Stimulated activated CD4-positive, alpha-beta T cell treated with anti-CD3 and anti-CD28 coated beads, Interleukin-12 subunit alpha, Interleukin-12 subunit beta, amount 100 ng/mL, for 4 hours (primary cell): ENCODE results near the gene GLRX5.

Experiments
- DNase-seq: peaks from one replicate; pipeline ENCODE4 v3.0.0-alpha.2; 2020

Gene GLRX5

GRCh38 chr14:95518045-95518751 lies 16.7 kb upstream of the GLRX5 start:
- DNase-seq = no peak

GRCh38 chr14:95519699-95520098 lies 15.2 kb upstream of the GLRX5 start:
- DNase-seq = peak; percentile 55

DNA sequence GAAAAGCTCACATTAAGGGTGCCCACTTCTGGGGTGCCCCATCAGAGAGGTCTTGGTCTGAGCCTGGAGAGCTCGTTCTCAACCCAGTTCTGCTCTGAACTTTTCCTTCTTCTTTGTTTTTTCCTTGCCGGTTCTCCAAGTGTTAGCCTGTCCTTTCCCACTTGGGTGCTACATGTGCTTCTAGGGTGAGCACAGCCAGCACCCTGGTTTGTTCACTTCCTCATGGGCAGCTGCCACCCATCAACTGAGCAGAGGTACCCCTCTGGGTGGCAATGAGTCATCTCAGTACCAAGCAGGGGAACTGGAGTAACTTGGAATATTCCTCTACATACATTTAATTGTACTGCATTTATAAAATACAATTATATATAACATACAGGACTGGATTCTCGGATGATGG lies 14.5 kb upstream of the GLRX5 start:
- no peak for DNase-seq

- no peak for DNase-seq
These were observed 13.8 kb upstream of the GLRX5 start for GRCh38 chr14:95521001-95521400.

DNA sequence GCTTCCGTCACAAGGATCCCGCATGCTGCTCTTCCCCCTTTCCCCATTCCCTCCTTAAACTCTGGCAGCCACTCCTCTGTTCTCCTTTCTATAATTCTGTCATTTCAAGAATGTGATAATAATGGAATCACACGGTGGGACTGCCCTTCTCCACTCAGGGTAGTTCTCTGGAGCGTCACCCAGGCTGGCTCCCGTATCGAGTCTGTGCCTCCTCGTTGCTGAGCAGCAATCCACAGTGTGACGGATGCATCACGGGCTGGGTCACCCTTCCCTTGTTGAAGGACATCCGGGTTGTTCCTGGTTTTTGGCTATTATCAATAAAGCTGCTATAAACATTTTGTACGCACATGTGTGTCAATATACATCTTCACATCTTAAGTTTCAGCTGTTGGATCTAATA lies 12.7 kb upstream of the GLRX5 start:
- no peak for DNase-seq

GRCh38 chr14:95522556-95522955 lies 12.3 kb upstream of the GLRX5 start:
- no peak for DNase-seq

DNA sequence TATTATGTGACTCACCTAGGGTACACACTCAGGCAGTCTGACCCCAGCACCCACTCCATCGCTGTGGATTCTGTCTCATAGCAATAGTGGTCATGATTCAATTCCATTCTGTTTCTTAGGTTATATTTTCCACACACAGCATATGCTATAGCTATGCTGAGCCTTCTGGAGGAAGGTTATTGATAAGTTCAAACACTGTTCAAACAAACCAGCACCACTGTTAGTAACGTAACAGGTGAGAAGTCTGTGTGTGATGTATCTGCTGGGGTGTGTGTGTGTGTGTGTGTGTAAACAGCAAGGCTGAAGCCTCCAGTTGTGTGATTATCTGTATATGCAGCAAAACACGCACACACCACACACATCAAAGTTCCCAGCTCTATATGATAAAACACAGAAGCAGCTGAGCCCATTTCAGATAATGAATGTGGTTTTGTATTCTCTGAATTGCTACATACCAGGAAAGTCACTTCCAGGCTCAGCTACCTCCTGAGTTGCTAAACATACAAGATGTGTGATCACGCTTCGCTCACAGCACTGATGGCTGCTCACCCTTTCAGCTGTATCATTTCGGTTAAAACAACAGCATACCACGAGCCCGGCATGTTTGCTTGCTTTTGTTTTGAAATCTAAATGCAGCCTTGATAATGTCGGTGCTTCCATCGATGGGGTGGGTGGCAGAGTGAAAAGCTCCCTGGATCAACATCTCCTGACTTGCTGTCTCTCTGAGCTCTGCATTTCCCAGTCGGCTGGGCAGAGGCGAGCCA lies 11.6 kb upstream of the GLRX5 start:
- DNase-seq = no peak

DNA sequence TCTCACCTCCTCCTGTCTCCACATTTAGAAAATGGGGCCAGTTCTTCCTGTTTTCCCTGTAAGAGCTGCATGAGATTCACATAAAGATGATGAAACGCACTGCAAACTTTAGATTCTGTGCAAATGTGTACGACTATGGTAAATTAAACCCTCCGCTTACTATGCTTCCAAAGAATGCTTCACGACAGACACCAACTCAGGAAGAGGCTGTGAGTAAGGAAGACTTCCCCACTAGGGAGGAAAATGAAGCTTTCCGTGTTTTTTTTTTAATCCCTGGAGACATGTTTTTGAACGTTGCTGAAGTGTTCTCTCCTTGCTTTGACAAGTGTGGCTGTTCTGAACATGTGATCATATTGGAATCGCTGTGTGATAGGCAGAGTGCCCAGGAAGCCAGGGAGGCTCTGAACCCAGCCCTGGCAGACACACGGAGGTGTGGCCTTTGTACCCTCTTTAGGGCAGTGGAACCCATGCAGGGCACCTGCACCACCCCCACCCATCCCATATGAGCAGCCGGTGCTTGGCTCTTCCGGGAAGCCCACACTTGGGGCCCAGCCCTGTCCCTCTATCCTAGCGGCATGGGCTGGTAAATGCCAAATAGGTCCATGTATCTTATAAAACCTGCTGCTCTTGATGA lies 10.9 kb upstream of the GLRX5 start:
- DNase-seq = no peak

DNA sequence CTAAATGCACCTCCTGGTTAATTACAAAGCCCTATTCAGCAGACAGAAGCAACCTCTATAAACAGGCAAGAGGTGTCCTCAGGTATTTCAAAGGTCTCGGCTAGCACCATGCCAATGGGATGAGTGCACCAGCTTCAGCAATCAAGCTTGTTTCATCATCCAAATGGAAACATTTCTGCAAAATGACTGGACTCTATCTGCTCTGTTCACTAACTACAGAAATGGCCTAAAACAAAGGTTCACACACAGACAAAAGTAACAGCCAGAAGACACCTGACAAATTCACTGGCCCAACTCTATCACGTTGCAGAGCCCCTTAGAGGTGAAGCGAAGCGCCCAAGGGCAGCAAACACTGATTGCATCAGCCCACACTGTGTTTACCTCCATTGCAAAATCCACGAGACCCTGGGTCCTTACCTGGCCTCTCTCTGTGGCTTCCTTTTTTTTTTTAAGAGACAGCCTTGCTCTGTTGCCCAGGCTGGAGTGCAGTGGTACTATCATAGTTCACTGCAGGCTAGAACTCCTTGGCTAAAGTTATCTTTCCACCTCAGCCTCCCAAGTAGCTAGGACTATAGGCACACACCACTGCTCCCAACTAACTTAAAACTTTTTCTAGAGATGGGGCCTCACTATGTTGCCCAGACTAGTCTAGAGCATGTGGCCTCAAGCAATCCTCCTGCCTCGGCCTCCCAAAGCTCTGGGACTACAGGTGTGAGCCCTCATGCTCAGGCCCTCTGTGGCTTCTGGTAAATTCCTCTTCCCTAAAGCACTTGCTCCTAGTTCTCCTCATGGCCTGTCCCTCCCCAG lies 9.9 kb upstream of the GLRX5 start:
- DNase-seq = no peak

DNA sequence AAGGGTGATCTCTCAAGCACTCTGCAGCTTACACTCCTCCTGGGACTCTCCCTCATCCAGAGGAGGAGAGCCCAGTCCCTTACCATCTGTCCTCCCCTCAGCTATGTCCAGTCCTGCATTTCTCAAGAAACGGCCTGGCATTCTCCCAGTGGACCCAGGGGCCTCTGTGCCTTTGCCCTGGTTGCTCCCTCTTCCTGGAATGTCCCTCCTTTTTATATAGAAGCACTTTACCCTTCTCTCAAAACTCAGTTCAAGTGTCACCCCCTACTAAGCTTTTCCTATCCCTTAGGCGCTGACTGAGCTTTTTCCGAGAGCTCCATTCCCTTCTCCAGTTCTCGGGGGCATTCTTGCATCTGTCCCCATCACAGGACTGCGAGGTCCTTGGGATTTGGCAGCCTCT lies 8.9 kb upstream of the GLRX5 start:
- no peak for DNase-seq

DNA sequence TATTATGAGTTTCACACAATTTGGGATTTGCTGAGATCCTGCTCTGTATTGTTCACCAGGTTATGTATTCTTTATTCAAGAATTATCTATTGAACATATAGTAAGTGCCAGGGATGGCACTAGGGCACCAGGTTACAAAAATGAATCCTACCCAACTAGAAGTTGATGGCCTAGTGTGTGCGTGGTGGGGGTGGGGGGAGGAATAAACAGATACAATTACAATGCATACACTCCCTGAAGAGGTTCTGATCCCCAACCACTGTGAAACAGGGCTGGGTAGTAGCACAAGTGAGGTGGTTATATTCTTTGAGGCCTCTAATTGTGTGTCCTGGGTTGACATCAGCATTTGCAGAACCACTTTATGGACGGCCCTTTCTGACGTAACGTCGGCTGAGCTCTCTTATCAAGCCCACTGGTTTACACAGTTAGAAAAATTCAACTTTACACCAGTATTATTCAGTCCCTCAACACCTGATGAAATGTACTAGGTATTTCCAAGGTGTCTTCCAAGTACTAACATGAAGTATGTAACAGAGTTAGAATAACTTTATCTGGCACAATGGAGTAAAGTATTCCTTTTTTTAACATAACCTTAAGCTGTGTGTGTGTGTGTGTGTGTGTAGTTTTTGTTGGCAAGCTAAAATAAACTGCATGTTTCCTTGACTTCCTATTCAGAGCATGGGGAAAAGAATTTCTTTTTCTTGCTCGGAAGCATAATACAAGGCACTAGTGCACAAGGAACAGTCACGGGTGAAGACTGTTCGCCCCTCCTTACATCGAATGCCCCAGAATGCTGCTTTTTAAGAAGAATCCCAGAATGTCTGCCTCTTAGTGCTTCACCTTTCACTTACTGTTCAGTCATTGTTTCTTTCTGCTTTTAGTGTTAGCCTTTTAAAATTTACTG lies 8.1 kb upstream of the GLRX5 start:
- DNase-seq = no peak

- DNase-seq = peak; percentile 41
These were observed 7.4 kb upstream of the GLRX5 start for GRCh38 chr14:95527387-95528002.

GRCh38 chr14:95529216-95529615 lies 5.6 kb upstream of the GLRX5 start:
- DNase-seq = no peak

DNA sequence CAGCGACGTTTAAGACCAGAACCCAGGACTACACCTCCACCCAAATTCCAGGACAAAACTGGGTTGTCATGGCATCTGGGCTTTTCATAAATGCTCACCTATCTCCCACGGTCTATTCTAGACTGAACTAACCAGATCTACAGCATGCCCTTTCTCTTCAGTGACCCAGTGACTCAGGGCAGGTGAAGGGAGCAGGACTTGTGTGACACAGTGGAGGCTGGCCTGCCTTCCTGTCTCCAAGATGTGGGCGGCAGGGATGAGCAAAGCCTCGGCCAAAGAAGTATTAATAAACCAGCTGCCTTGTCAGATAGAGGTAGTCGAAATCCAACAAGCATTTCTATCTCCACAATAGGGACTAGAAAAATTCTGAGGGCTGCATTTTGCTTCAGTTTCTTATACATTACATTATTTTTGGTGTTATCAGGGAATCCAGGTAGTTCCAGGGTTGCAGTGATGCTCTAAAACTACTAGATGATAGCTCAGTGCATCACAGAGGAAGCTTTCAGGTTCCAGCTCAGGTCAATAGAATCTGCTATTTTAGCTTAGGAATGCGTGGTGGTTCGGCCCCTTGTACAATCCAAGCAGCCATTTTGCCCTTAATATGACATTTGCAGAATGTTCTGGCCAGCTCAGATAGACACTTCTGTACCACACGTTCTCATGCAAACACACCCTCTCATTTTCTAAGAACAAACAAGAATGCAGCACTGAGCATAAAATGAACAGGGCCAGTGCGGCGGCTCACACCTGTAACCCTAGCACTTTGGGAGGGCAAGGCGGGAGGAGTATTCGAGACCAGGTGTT lies 4.2 kb upstream of the GLRX5 start:
- no peak for DNase-seq

GRCh38 chr14:95531473-95531872 lies 3.4 kb upstream of the GLRX5 start:
- no peak for DNase-seq

- no peak for DNase-seq
These were observed 2.9 kb upstream of the GLRX5 start for GRCh38 chr14:95531969-95532368.

- DNase-seq = no peak
These were observed 1.4 kb upstream of the GLRX5 start for GRCh38 chr14:95533391-95533821.

- DNase-seq = no peak
These were observed 1.0 kb upstream of the GLRX5 start for GRCh38 chr14:95533822-95534221.

DNA sequence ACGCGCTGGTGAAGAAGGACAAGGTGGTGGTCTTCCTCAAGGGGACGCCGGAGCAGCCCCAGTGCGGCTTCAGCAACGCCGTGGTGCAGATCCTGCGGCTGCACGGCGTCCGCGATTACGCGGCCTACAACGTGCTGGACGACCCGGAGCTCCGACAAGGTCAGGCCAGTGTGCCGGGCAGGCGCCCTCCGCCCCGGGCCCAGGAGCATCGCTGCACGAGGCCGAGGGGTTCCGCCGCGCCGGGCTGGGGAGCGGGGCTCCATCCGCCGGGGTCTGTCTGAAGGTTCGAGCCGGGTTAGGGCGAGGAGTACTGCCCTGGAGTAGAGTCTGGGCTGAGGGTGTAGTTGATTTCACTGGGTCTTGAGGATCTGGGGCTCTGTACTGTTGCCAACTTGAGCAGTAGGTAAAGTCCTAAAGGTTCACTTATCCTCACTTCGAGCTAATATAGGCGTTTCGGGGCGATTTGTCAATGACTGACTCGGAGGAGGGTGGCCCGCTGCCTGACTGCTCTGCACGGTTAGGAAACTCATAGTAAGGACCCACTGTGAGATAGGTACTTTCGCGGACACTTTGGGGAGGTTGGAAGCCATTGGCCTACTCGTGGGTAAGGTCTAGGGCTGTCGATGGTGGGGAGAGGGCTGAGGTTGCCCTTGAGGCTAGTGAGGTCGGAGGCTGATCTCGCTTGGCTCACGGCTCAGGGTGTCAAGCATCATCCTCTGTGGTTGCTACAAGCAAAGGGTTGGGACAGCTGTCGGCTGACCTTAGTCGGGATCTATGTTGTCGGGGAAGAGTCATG lies 574 bp downstream of the GLRX5 start:
- no peak for DNase-seq

GRCh38 chr14:95536036-95536593 lies 1.3 kb downstream of the GLRX5 start:
- DNase-seq = no peak
